MCF 10A (cell line): ENCODE data around the gene PIP4K2A. TPM values are rescaled to one million over a fixed set of nuclear protein-coding genes. Genes with fewer than 3 reads are reported as not detected.

Experiments
- BruUV-seq: library from RNA; stranded (reverse); fragments of 400-500 nt; replicated peaks from 2 replicates; lab custom pipeline; 2021; lab: Mats Ljungman, UMichigan
- CTCF ChIA-PET: fragments of 300-600 bp; sonication (Branson Sonifier 250); formaldehyde crosslinking; extraction: SDS; loops from one replicate; lab custom pipeline; 2021; ENCODE audit warnings: antibody characterized with exemption, inconsistent platforms; lab: Yijun Ruan, JAX
- POLR2A ChIA-PET: fragments of 300-600, 350-650 bp; sonication (Branson Sonifier 250); formaldehyde crosslinking; extraction: SDS; loops from one replicate; lab custom pipeline; 2020; ENCODE audit warnings: antibody characterized with exemption, inconsistent platforms; lab: Yijun Ruan, JAX
- DNase-seq: peaks from one replicate; pipeline ENCODE4 v3.0.0-alpha.2; 2018; ENCODE audit not compliant: unreplicated experiment
- H3K27ac Mint-ChIP-seq: one replicate; pipeline ENCODE4 v1.8.0; 2022; ENCODE audit warnings: mild to moderate bottlenecking, low read depth, mixed read lengths; ENCODE audit not compliant: unreplicated experiment
- H3K27me3 Mint-ChIP-seq: one replicate; pipeline ENCODE4 v1.8.0; 2022; ENCODE audit warnings: mixed read lengths; ENCODE audit not compliant: insufficient read depth, unreplicated experiment
- H3K36me3 Mint-ChIP-seq: one replicate; pipeline ENCODE4 v1.8.0; 2022; ENCODE audit warnings: mild to moderate bottlenecking, moderate library complexity, mixed read lengths; ENCODE audit not compliant: insufficient read depth, unreplicated experiment
- H3K4me1 Mint-ChIP-seq: one replicate; pipeline ENCODE4 v1.8.0; 2022; ENCODE audit warnings: mixed read lengths; ENCODE audit not compliant: insufficient read depth, unreplicated experiment
- H3K4me3 Mint-ChIP-seq: one replicate; pipeline ENCODE4 v1.8.0; 2022; ENCODE audit warnings: mild to moderate bottlenecking, moderate library complexity, mixed read lengths; ENCODE audit not compliant: unreplicated experiment
- H3K9me3 Mint-ChIP-seq: one replicate; pipeline ENCODE4 v1.8.0; 2022; ENCODE audit warnings: mixed read lengths; ENCODE audit not compliant: unreplicated experiment
- intact Hi-C: fragments of 100-400 bp; cut with micrococcal nuclease; formaldehyde crosslinking; loops from 2 replicates; pipeline ENCODE4 v1.14.1; 2022
- total RNA-seq: library from RNA; stranded (reverse); gene quantifications from 2 replicates; pipeline ENCODE4 v1.2.3, GENCODE V29; 2022
- TF ChIP-seq, protein P1 (sequence below): fragments of 200-600 bp; IDR thresholded peaks from one replicate; pipeline ENCODE4 v1.8.0; 2022; ENCODE audit warnings: antibody characterized with exemption, mild to moderate bottlenecking; ENCODE audit not compliant: unreplicated experiment

Gene PIP4K2A
- total RNA-seq, 1 experiment from 2014 or later, result 24.2 TPM

DNA sequence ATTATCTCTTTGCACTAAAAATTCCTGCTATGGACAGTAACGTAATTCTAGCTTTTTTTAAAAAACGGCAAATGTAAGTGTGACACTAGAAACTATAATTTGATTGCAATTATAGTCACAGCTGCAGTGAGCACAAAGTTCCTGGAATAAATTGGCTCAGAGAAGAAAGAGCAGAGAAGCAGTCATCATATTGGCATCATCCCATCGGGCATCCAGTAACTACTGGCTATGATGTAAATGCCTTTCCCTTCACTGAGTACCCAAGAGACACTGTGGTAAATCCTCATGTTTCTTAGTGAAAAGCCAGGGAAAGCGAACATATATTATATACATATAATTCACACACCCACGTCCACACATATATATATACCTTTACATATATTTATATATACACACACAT lies 43.6 kb downstream of the PIP4K2A start:
- TF ChIP-seq, protein P1, sequence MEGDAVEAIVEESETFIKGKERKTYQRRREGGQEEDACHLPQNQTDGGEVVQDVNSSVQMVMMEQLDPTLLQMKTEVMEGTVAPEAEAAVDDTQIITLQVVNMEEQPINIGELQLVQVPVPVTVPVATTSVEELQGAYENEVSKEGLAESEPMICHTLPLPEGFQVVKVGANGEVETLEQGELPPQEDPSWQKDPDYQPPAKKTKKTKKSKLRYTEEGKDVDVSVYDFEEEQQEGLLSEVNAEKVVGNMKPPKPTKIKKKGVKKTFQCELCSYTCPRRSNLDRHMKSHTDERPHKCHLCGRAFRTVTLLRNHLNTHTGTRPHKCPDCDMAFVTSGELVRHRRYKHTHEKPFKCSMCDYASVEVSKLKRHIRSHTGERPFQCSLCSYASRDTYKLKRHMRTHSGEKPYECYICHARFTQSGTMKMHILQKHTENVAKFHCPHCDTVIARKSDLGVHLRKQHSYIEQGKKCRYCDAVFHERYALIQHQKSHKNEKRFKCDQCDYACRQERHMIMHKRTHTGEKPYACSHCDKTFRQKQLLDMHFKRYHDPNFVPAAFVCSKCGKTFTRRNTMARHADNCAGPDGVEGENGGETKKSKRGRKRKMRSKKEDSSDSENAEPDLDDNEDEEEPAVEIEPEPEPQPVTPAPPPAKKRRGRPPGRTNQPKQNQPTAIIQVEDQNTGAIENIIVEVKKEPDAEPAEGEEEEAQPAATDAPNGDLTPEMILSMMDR, result no peak
- ChIA-PET CTCF (interaction anchor here (1.2 to 1.4 kb wide), 2 partner anchors 13 to 20 kb away, joined by 3 read pairs; no protein-coding TSS in a partner anchor), POLR2A (no interaction called here)
- Mint-ChIP-seq H3K4me1 (peaks cover 10% of the 10 kb centered on the region), H3K36me3 (peaks cover 6% of the 10 kb centered on the region), H3K27me3 (no peaks in the 10 kb centered on the region), H3K4me3 (no peak overlapping the region), H3K27ac (no peak overlapping the region), H3K9me3 (no peaks in the 10 kb centered on the region)
- intact Hi-C loops, result no loop called here
- no TSS peak for BruUV-seq
- no peak for DNase-seq

DNA sequence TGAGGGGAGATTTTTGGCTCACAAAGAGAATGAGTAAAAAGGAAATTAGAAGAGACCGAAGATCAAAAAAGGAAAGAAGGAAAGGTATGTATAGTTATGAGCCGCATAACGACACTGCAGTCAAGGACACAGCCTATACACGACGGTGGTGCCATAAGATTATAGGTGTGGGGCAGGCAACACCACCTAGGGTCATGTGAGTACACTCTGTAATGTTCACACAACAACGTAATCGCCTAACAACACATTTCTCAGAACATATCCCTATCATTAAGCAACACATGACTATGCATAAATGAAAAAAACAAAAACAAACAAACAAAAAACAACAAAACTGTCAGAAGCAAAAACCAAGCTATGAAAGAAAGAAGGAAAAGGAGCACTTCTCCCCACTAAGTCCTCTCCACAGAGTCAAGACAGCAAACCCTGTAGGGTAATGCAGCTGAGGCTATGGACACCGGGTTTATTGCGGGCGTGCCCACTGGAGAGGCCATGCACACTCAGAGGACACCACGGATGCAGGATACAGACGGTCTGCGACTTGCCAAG lies 45.1 kb downstream of the PIP4K2A start:
- no peak overlapping the region for H3K27ac Mint-ChIP-seq
- H3K36me3 Mint-ChIP-seq, result peaks cover 6% of the 10 kb centered on the region
- H3K9me3 Mint-ChIP-seq, result no peaks in the 10 kb centered on the region
- CTCF ChIA-PET, result no interaction called here
- intact Hi-C loops, result no loop called here
- POLR2A ChIA-PET, result no interaction called here
- H3K4me3 Mint-ChIP-seq, result no peak overlapping the region
- BruUV-seq, result no TSS peak
- peaks cover 10% of the 10 kb centered on the region for H3K4me1 Mint-ChIP-seq
- DNase-seq, result no peak
- H3K27me3 Mint-ChIP-seq, result no peaks in the 10 kb centered on the region
- TF ChIP-seq, protein P1, result no peak

DNA sequence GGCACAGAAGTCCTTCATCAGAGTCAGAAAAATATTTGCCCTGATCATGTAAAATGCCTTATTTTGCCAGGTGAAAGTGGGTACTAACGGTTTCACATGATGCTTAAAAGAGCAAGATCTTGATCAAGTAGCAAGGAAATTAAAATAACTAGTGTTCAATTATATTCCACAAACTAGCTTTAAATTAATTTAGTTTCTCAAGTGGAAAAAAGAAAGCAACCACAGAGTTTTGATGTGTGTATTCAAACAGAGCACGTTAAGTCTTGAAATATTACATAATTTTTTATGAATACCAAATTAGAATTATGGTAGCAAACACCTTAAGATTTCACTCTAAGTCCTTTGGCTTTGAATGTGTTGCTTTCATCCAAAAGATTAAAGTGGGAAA lies 47.3 kb downstream of the PIP4K2A start:
- Mint-ChIP-seq H3K36me3 (peaks cover 6% of the 10 kb centered on the region), H3K4me3 (no peak overlapping the region), H3K9me3 (no peaks in the 10 kb centered on the region), H3K4me1 (no peaks in the 10 kb centered on the region), H3K27ac (no peak overlapping the region), H3K27me3 (no peaks in the 10 kb centered on the region)
- no peak for DNase-seq
- ChIA-PET CTCF (interaction anchor here (1.1 kb wide), 1 partner anchor 47 kb away, joined by 3 read pairs; no protein-coding TSS in a partner anchor), POLR2A (interaction anchor here (1.0 kb wide), 1 partner anchor 10 kb away, joined by 3 read pairs; no protein-coding TSS in a partner anchor)
- no TSS peak for BruUV-seq
- intact Hi-C loops, result no loop called here
- TF ChIP-seq, protein P1, result no peak

DNA sequence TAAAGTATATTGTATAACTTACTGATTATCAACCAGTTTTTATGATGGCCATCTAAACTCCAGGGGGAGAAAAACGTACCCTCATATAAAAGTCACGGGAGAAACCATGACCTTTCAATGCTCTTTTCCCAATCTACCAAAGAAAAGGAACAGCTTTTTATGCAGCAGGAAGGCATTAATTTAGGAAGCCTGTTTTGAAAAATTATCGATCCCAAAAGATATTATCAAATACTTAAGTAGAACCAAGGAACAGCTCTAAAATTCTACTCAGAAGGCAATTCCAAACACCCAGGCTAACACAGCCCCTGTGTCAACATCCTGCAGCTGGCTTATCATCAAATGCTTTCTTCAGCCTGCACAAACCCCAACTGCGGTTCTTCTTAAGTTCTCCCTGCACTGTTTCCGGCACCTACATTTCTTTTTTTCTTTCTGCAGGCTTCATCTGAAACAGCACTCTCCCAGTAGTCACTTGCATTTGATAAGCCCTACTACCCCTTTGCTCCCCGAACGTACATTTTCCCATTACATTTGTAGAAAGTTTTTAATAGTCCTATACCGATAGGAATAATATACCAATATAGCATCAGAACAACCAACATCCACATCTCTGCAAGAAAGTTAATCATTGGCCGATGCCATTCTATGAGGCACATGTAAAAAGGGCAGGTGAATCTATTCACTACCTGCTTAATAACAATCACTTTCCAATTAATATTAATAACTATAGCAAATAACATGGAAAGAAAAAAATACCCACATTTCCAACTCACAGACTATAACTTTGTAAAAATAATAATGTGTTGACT lies 47.9 kb downstream of the PIP4K2A start:
- intact Hi-C loops, result no loop called here
- Mint-ChIP-seq H3K27me3 (no peaks in the 10 kb centered on the region), H3K36me3 (peaks cover 6% of the 10 kb centered on the region), H3K9me3 (no peaks in the 10 kb centered on the region), H3K4me1 (no peaks in the 10 kb centered on the region), H3K4me3 (no peak overlapping the region), H3K27ac (no peak overlapping the region)
- DNase-seq, result no peak
- no TSS peak for BruUV-seq
- ChIA-PET CTCF (interaction anchor here (1.1 kb wide), 1 partner anchor 47 kb away, joined by 3 read pairs; no protein-coding TSS in a partner anchor), POLR2A (interaction anchor here (0.5 kb wide), 1 partner anchor 1333 kb away, joined by 3 read pairs; no protein-coding TSS in a partner anchor)
- TF ChIP-seq, protein P1, result no peak
